ENCODE data around the gene PRX. TPM values are rescaled to one million over a fixed set of nuclear protein-coding genes. Genes with fewer than 3 reads are reported as not detected.
A peak's percentile ranks its signal among the peaks of the same experiment; 100 is the strongest.

The PRX gene
- total and polyA plus RNA-seq, 9 of the 15 experiments (the other 6 are each of a cell fraction or from before 2014, with no cell fraction given) = 0.65 to 3.5 (median 1.7) TPM; not detected in 2

DNA sequence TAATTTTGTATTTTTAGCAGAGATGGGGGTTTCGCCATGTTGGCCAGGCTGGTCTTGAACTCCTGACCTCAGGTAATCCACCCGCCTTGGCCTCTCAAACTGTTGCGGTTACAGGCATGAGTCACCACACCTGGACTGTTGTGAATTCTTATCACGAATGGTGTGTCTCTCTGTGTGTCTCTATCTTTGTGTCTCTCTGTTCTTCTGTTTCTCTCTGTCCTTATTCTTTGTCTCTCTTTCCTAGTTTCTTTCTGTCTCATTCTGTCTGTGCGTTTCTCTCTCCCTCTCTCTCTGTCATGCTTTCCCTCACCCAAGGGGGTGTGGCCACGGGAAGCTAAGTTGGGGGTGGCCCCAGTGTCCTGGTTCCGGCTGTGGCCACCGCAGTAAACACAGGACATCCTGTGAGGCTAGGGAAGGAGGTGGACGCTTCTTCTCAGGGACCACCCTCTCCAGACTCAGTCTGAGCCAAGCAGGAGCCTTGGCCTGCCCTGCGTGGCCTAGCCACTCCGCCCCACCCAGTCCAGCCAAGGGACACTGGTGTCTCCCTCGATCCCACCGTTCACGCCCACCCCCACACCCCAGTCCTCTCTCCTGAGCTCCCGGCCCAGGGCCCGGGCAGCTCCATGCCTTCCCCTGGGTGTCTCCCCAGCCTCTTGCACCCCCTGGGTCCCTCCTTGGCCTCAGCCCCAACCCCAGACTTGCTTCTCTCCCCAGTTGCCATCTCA is 3.9 kb upstream of the PRX start (continued):
- TF ChIP-seq FOS (IDR thresholded peaks at IDR 0.05; ENCODE audit: extremely low read depth, insufficient read length) (peak; percentile 32), GABPA (tag; conservative IDR thresholded peaks at IDR 0.05; ENCODE audit: low read depth) (peak; percentile 71), SAP30 (IDR thresholded peaks at IDR 0.05; ENCODE audit: borderline replicate concordance, insufficient read depth, low read depth, low read length, poor library complexity, severe bottlenecking) (no peak), ZFP1 (CRISPR knock-in tag; IDR thresholded peaks at IDR 0.05) (no peak), NCOR1 (IDR thresholded peaks at IDR 0.05) (peak; percentile 83), NCOA4 (IDR thresholded peaks at IDR 0.05; ENCODE audit: partially characterized antibody) (no peak), POLR3G (IDR thresholded peaks at IDR 0.05; ENCODE audit: extremely low read depth, insufficient read length, insufficient replicate concordance) (no peak), TAF1 (IDR thresholded peaks at IDR 0.05; ENCODE audit: control insufficient read depth, extremely low read depth, insufficient read depth, low read length, severe bottlenecking) (peak; percentile 52), TRIM28 (IDR thresholded peaks at IDR 0.05) (peak; percentile 53; the same call in 1 of the 2 replicates), SMARCC2 (IDR thresholded peaks at IDR 0.05; ENCODE audit: low read depth) (peak; percentile 83), ZNF830 (CRISPR knock-in tag; IDR thresholded peaks at IDR 0.05) (no peak), ARID1B (IDR thresholded peaks at IDR 0.05) (peak; percentile 95), GABPB2 (CRISPR knock-in tag; conservative IDR thresholded peaks at IDR 0.05) (no peak), JUNB (CRISPR knock-in tag; conservative IDR thresholded peaks at IDR 0.05) (peak; percentile 82), EP300 (IDR thresholded peaks at IDR 0.05; ENCODE audit: low read length) (peak; percentile 61)
- TF ChIP-seq, protein P1, sequence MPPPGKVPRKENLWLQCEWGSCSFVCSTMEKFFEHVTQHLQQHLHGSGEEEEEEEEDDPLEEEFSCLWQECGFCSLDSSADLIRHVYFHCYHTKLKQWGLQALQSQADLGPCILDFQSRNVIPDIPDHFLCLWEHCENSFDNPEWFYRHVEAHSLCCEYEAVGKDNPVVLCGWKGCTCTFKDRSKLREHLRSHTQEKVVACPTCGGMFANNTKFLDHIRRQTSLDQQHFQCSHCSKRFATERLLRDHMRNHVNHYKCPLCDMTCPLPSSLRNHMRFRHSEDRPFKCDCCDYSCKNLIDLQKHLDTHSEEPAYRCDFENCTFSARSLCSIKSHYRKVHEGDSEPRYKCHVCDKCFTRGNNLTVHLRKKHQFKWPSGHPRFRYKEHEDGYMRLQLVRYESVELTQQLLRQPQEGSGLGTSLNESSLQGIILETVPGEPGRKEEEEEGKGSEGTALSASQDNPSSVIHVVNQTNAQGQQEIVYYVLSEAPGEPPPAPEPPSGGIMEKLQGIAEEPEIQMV (tag; conservative IDR thresholded peaks at IDR 0.05; ENCODE audit: low read depth) = no peak
- TF ChIP-seq, protein P2, sequence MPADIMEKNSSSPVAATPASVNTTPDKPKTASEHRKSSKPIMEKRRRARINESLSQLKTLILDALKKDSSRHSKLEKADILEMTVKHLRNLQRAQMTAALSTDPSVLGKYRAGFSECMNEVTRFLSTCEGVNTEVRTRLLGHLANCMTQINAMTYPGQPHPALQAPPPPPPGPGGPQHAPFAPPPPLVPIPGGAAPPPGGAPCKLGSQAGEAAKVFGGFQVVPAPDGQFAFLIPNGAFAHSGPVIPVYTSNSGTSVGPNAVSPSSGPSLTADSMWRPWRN (IDR thresholded peaks at IDR 0.05; ENCODE audit: low read depth) = no peak
- TF ChIP-seq, protein P3, sequence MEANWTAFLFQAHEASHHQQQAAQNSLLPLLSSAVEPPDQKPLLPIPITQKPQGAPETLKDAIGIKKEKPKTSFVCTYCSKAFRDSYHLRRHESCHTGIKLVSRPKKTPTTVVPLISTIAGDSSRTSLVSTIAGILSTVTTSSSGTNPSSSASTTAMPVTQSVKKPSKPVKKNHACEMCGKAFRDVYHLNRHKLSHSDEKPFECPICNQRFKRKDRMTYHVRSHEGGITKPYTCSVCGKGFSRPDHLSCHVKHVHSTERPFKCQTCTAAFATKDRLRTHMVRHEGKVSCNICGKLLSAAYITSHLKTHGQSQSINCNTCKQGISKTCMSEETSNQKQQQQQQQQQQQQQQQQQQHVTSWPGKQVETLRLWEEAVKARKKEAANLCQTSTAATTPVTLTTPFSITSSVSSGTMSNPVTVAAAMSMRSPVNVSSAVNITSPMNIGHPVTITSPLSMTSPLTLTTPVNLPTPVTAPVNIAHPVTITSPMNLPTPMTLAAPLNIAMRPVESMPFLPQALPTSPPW (CRISPR knock-in tag; IDR thresholded peaks at IDR 0.05) = peak; percentile 47
- TF ChIP-seq, protein P4, sequence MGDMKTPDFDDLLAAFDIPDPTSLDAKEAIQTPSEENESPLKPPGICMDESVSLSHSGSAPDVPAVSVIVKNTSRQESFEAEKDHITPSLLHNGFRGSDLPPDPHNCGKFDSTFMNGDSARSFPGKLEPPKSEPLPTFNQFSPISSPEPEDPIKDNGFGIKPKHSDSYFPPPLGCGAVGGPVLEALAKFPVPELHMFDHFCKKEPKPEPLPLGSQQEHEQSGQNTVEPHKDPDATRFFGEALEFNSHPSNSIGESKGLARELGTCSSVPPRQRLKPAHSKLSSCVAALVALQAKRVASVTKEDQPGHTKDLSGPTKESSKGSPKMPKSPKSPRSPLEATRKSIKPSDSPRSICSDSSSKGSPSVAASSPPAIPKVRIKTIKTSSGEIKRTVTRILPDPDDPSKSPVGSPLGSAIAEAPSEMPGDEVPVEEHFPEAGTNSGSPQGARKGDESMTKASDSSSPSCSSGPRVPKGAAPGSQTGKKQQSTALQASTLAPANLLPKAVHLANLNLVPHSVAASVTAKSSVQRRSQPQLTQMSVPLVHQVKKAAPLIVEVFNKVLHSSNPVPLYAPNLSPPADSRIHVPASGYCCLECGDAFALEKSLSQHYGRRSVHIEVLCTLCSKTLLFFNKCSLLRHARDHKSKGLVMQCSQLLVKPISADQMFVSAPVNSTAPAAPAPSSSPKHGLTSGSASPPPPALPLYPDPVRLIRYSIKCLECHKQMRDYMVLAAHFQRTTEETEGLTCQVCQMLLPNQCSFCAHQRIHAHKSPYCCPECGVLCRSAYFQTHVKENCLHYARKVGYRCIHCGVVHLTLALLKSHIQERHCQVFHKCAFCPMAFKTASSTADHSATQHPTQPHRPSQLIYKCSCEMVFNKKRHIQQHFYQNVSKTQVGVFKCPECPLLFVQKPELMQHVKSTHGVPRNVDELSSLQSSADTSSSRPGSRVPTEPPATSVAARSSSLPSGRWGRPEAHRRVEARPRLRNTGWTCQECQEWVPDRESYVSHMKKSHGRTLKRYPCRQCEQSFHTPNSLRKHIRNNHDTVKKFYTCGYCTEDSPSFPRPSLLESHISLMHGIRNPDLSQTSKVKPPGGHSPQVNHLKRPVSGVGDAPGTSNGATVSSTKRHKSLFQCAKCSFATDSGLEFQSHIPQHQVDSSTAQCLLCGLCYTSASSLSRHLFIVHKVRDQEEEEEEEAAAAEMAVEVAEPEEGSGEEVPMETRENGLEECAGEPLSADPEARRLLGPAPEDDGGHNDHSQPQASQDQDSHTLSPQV (IDR thresholded peaks at IDR 0.05) = peak; percentile 57
